Measurements from ENCODE around the gene ANG. TPM values are rescaled to one million over a fixed set of nuclear protein-coding genes. Genes with fewer than 3 reads are reported as not detected.
"Not testable (repeated sequence)": the region's sequence is repeated elsewhere in the genome, so short reads cannot be mapped to it uniquely, and the experiment has no call there.

ANG gene
- total and polyA plus RNA-seq, 2 donors (not counting 1 experiment from before 2014, with no cell fraction given): 6.4 to 7.3 TPM

DNA sequence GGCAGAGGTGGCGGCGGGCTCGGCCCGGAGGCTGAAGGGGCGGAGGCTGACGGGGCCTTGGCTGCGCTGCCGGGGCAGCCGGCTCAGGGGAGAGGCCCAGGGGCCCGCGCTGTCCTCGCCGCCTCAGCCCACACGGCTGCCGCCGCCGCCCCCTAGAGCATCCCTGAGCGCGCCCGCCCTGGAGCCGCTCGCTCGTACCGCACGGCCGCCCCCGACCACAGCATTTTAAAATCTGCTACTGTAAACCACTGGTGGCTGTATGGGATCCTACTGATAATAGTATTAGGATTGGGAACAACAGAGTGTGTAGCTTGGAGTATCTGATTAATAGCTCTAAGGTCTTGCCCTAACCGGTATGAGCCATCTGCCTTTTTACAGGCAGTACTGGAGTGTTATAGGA lies 34.9 kb downstream of the ANG start:
- no peaks in the 10 kb centered on the region for H3K9me3 ChIP-seq (ENCODE audit: control insufficient read depth, insufficient read depth, low read depth, low read length)
- no peak overlapping the region for H3K4me3 ChIP-seq (replicated peaks in 1 of 4; ENCODE audit: control extremely low read depth in 1 of 4, insufficient read depth in 1 of 4, low read depth in 3 of 4, low read length in 4 of 4)
- H3K4me1 ChIP-seq (ENCODE audit: control insufficient read depth, extremely low read depth, insufficient read depth, low read length): no peaks in the 10 kb centered on the region
- no peak overlapping the region for H3K4me2 ChIP-seq (ENCODE audit: extremely low read depth, insufficient read depth, low read length)
- H2AFZ ChIP-seq (ENCODE audit: low read length): no peak overlapping the region
- H3K27me3 ChIP-seq (ENCODE audit: control insufficient read depth, insufficient read depth, low read length): no peaks in the 10 kb centered on the region
- H3K27ac ChIP-seq (ENCODE audit: insufficient read depth, low read length): no peak overlapping the region
- no peaks in the 10 kb centered on the region for H3K36me3 ChIP-seq (ENCODE audit: control insufficient read depth, insufficient read depth, low read length)
- H4K20me1 ChIP-seq (ENCODE audit: control insufficient read depth, extremely low read depth, insufficient read depth, low read length): no peaks in the 10 kb centered on the region
- no peak for DNase-seq (ENCODE audit: low read depth in 2 of 2)
- TF ChIP-seq EZH2 (IDR thresholded peaks at IDR 0.05; ENCODE audit: low read length, missing control alignments): no peak
- TF ChIP-seq, protein P1, sequence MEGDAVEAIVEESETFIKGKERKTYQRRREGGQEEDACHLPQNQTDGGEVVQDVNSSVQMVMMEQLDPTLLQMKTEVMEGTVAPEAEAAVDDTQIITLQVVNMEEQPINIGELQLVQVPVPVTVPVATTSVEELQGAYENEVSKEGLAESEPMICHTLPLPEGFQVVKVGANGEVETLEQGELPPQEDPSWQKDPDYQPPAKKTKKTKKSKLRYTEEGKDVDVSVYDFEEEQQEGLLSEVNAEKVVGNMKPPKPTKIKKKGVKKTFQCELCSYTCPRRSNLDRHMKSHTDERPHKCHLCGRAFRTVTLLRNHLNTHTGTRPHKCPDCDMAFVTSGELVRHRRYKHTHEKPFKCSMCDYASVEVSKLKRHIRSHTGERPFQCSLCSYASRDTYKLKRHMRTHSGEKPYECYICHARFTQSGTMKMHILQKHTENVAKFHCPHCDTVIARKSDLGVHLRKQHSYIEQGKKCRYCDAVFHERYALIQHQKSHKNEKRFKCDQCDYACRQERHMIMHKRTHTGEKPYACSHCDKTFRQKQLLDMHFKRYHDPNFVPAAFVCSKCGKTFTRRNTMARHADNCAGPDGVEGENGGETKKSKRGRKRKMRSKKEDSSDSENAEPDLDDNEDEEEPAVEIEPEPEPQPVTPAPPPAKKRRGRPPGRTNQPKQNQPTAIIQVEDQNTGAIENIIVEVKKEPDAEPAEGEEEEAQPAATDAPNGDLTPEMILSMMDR (conservative IDR thresholded peaks at IDR 0.05 in 1 of 2, IDR thresholded peaks at IDR 0.05 in 1 of 2; ENCODE audit: low read depth in 1 of 2, low read length in 2 of 2): no peak
- H3K9ac ChIP-seq (ENCODE audit: insufficient read depth, low read length): no peak overlapping the region
- no peaks in the 10 kb centered on the region for H3K79me2 ChIP-seq (ENCODE audit: control insufficient read depth, insufficient read depth, low read length)

DNA sequence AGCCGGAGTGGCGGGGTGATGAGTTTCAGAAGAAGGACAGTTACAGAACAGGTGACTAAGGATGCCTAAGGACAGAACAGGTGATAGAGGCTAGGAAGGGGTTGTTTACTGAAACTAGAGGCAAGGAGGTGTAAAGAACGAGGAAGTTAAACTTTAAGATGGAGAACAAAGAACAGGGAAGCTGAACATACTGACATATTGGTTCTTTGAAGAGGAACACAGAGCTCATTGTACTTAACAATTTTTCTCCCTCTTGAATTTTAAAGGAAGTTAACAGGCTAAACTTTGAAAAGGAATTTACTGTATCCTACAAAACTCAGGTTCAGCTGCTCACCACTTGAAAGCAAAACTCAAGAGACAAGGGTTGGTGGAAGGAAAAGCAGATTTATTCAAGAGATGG lies 37.6 kb downstream of the ANG start:
- not testable (repeated sequence) for H3K4me2 ChIP-seq (ENCODE audit: extremely low read depth, insufficient read depth, low read length); H3K27ac ChIP-seq (ENCODE audit: insufficient read depth, low read length); H3K4me1 ChIP-seq (ENCODE audit: control insufficient read depth, extremely low read depth, insufficient read depth, low read length); H3K79me2 ChIP-seq (ENCODE audit: control insufficient read depth, insufficient read depth, low read length); H3K9ac ChIP-seq (ENCODE audit: insufficient read depth, low read length); H3K36me3 ChIP-seq (ENCODE audit: control insufficient read depth, insufficient read depth, low read length); H3K27me3 ChIP-seq (ENCODE audit: control insufficient read depth, insufficient read depth, low read length); H2AFZ ChIP-seq (ENCODE audit: low read length); H4K20me1 ChIP-seq (ENCODE audit: control insufficient read depth, extremely low read depth, insufficient read depth, low read length); H3K4me3 ChIP-seq (replicated peaks in 1 of 4; ENCODE audit: control extremely low read depth in 1 of 4, insufficient read depth in 1 of 4, low read depth in 3 of 4, low read length in 4 of 4); DNase-seq (ENCODE audit: low read depth in 2 of 2); H3K9me3 ChIP-seq (ENCODE audit: control insufficient read depth, insufficient read depth, low read depth, low read length)

DNA sequence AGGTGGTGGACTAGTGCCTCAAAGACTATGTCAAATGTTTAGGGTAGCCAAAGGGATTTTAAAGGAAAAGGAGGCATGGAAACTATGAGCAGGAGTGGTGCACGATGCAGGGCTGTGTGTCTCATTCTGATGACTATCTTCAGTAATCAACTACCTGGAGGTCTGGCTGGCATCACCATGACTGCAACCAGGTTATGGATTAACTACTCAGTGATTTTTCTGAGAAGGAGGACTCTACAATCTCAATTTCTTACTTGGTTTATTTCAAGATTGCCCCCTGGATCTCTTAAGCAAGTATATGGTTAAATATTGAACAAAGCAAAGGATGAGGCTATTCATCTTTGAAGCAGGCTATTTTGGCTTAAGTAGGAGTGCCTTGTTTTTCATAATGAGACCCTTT lies 38.0 kb downstream of the ANG start:
- Histone ChIP-seq H3K4me1 (ENCODE audit: control insufficient read depth, extremely low read depth, insufficient read depth, low read length) (no peaks in the 10 kb centered on the region), H3K27ac (ENCODE audit: insufficient read depth, low read length) (no peak overlapping the region), H3K27me3 (ENCODE audit: control insufficient read depth, insufficient read depth, low read length) (no peaks in the 10 kb centered on the region), H3K4me3 (replicated peaks in 1 of 4; ENCODE audit: control extremely low read depth in 1 of 4, insufficient read depth in 1 of 4, low read depth in 3 of 4, low read length in 4 of 4) (no peak overlapping the region), H2AFZ (ENCODE audit: low read length) (no peak overlapping the region), H3K36me3 (ENCODE audit: control insufficient read depth, insufficient read depth, low read length) (no peaks in the 10 kb centered on the region), H3K79me2 (ENCODE audit: control insufficient read depth, insufficient read depth, low read length) (no peaks in the 10 kb centered on the region), H3K9ac (ENCODE audit: insufficient read depth, low read length) (no peak overlapping the region), H3K4me2 (ENCODE audit: extremely low read depth, insufficient read depth, low read length) (no peak overlapping the region), H4K20me1 (ENCODE audit: control insufficient read depth, extremely low read depth, insufficient read depth, low read length) (no peaks in the 10 kb centered on the region), H3K9me3 (ENCODE audit: control insufficient read depth, insufficient read depth, low read depth, low read length) (no peaks in the 10 kb centered on the region)
- TF ChIP-seq, protein P1 (conservative IDR thresholded peaks at IDR 0.05 in 1 of 2, IDR thresholded peaks at IDR 0.05 in 1 of 2; ENCODE audit: low read depth in 1 of 2, low read length in 2 of 2): no peak
- TF ChIP-seq EZH2 (IDR thresholded peaks at IDR 0.05; ENCODE audit: low read length, missing control alignments): no peak
- no peak for DNase-seq (ENCODE audit: low read depth in 2 of 2)

Data from fibroblast of lung (primary cell).